H1 (cell line): ENCODE measurements around the gene CAPN8. TPM values are rescaled to one million over a fixed set of nuclear protein-coding genes. Genes with fewer than 3 reads are reported as not detected.

ENCODE experiments used
- HDAC6 ChIP-seq: IDR thresholded peaks from one replicate; pipeline ENCODE4 v1.7.1; 2012; ENCODE audit warnings: low read depth, mild to moderate bottlenecking, inconsistent platforms, low read length, moderate library complexity
- MAFK ChIP-seq: IDR thresholded peaks from 2 replicates; pipeline ENCODE4 v1.6.1; 2012; ENCODE audit warnings: low read depth, mild to moderate bottlenecking, improper control_type of control experiment, low read length
- NRF1 ChIP-seq: IDR thresholded peaks from 2 replicates; pipeline ENCODE4 v1.6.1; 2011; ENCODE audit warnings: mild to moderate bottlenecking, low read depth, low read length, improper control_type of control experiment
- POU5F1 ChIP-seq: IDR thresholded peaks from 2 replicates; pipeline ENCODE4 v1.6.1; 2011; ENCODE audit warnings: low read depth, mild to moderate bottlenecking, low read length, moderate library complexity
- TEAD4 ChIP-seq: IDR thresholded peaks from 2 replicates; pipeline ENCODE4 v1.6.1; 2012; ENCODE audit warnings: low read depth, low read length, inconsistent platforms, mixed read lengths
- polyA plus RNA-seq, 7 experiments: library from polyadenylated mRNA; depleted of rRNA in 3 of 7; stranded (reverse) in 5 of 7; unstranded in 2 of 7; fragments of >200 nt in 5 of 7; fragments of 200-250 nt in 2 of 7; gene quantifications; 1 replicate in 5 of 7; 2 replicates in 1 of 7; 4 replicates in 1 of 7; pipeline versions ENCODE4 v1.2.1 to v1.2.3, GENCODE V29; 2011 to 2013; ENCODE audit warnings: missing spikeins in 2 of 7, mixed read lengths in 2 of 7
- total RNA-seq: library from RNA; stranded (reverse); fragmentation: NEBNext Ultra II Directional; extraction: Animal tissue kit (Norgen Biotek cat#: 25700); gene quantifications from 2 replicates; pipeline ENCODE4 v1.2.1, GENCODE V29; 2021
- TF ChIP-seq, protein P1 (sequence below): IDR thresholded peaks from 2 replicates; pipeline ENCODE4 v1.6.1; 2011; ENCODE audit warnings: low read depth, mild to moderate bottlenecking, low read length; ENCODE audit not compliant: insufficient read depth

CAPN8 gene
- total and polyA plus RNA-seq, 2 of the 8 experiments (the other 6 are each of a cell fraction or from before 2014, with no cell fraction given): 0.20 to 0.26 TPM

DNA sequence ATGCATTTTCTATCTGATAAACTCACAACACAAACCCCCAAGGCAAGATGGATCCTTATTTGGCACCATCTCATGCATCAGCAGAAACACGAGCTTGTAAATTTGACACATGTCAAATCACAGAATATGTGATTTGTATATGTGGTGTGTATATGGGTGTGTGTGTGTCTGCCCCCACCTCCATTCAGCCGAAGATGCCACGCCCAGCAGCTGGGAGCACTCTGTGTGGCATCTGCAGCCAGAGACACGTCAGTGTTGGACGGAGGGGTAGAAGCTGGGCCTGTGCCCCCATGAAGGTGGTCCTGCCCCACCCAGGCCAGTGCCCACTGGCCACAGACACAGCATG is 108.4 kb downstream of the CAPN8 start (continued):
- no peak for TF ChIP-seq HDAC6
- no peak for TF ChIP-seq TEAD4
- no peak for TF ChIP-seq MAFK
- no peak for TF ChIP-seq POU5F1
- no peak for TF ChIP-seq NRF1
- TF ChIP-seq, protein P1, sequence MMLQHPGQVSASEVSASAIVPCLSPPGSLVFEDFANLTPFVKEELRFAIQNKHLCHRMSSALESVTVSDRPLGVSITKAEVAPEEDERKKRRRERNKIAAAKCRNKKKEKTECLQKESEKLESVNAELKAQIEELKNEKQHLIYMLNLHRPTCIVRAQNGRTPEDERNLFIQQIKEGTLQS: no peak
